ENCODE results near the gene MS4A6A. TPM values are rescaled to one million over a fixed set of nuclear protein-coding genes. Genes with fewer than 3 reads are reported as not detected.
"Not testable (repeated sequence)": the region's sequence is repeated elsewhere in the genome, so short reads cannot be mapped to it uniquely, and the experiment has no call there.

MS4A6A gene
- polyA plus RNA-seq, 3 donors, result 17.0 to 21.0 (median 17.5) TPM

DNA sequence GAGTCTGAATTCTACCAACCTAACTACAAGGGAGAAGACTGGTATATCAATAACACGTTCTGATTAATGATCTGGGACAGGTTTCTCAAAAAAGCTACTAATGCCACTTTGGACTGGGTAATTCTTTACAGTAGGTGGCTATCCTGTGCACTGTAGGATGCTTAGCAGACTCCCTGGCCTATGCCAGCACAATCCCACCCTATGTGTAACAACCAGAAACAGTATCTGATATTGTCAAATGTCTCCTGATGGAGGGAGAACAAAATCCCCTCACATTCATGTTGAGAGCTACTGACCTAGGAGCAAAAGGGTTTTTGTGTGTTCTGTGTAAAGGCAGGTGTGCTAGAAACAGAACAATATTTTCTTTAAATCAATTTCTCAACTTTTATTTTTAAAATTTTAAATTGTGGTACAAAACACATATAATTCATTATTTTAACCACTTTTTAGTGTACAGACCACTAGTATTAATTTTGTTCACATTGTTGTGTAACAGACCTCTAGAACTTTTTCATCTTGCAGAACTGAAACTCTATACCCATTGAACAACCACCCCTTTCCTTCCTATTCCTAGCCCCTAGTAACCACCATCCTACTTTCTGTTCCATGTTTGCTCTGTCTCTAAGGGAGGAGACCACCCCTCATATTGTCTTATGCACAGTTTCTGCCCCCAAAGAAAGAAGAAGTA, 2.1 kb upstream of the MS4A6A start:
- no peak for DNase-seq (ENCODE audit: low read depth in 3 of 3, low spot score in 2 of 3)

DNA sequence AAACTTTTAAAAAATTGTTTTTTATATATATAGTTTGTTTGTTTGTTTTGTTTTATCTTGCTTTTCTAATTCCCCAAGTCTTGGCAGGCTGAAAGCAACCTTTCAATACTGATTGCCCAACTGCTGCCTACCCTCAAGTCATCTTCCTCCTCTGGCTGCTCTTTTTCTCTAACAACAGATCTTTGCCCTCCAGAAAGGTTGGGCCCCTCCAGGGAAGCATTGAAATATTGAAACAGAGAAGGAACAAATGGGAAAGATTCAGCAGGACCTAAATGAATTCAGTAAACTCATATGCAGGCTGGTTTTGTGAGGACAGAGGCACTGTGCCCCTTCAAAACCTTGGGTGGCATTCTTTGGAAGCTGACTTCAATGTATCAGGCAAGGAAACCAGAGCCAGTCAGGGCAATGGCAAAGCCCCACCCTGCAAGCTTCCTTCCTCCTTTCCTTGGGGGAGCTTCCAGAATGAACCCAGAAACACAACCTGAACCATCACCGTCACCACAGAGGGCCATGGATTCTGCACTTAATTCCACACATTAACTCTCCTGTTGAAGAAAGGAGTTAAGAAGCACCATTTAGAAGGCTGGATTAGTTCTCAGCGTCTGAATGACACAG, 815 bp upstream of the MS4A6A start:
- no peak for DNase-seq (ENCODE audit: low read depth in 3 of 3, low spot score in 2 of 3)

DNA sequence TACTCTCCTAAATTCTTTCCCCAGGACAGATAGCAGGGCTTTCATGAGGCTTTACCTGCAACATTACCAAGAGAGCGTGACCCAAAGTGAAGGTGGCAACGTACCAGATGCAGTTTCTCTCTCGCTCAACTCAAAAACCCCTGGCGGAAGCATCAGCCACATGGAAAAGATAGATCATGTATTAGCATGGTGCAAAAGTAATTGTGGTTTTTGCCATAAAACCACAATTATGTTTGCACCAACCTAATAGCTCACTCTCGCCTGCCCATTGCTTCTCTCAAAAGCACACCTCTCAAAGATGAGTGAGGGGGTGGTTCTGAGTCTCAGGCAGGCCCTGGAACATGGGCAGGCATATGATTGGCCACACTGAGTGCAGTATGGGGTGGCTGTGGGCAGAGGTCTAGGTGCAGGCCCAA, 7.0 kb downstream of the MS4A6A start:
- no peak for DNase-seq (ENCODE audit: low read depth in 3 of 3, low spot score in 2 of 3)

DNA sequence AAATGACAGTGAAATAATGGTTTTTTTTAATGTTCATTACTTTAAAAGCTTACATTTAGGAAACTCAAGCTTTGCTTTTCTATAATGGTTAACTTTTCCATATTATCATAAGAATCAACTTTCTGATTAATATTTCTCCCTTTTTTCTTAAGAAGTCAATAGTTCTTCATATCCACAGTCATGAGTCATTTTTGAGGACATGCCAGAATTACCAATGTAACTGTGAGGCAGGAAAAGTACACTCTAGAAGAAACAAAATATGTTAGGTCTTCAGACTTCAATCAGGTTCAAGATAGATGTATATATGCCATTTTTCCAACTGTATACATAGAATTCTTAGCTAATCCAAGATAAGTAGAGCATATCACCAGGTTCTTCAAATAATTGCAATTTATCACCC, 10.9 kb downstream of the MS4A6A start:
- no peak for DNase-seq (ENCODE audit: low read depth in 3 of 3, low spot score in 2 of 3)

DNA sequence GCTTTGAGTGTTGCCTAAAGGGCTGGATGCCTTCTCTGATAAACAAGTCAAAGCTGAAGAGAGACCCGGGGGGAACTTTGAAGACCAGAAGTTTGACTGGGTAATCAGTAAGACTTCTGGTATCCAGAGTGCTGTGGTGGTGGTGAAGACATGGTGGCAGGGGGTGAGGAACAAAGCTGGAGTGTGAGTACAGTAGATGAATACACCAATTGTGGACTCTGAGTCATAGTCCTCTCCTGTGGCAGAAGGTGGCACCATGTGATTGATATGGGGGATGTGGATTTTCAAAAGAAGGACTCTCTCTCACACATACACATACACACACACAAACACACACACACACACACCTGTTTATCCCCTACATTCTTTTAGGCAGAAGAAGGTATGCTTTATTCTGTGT, 12.3 kb downstream of the MS4A6A start:
- no peak for DNase-seq (ENCODE audit: low read depth in 3 of 3, low spot score in 2 of 3)

DNA sequence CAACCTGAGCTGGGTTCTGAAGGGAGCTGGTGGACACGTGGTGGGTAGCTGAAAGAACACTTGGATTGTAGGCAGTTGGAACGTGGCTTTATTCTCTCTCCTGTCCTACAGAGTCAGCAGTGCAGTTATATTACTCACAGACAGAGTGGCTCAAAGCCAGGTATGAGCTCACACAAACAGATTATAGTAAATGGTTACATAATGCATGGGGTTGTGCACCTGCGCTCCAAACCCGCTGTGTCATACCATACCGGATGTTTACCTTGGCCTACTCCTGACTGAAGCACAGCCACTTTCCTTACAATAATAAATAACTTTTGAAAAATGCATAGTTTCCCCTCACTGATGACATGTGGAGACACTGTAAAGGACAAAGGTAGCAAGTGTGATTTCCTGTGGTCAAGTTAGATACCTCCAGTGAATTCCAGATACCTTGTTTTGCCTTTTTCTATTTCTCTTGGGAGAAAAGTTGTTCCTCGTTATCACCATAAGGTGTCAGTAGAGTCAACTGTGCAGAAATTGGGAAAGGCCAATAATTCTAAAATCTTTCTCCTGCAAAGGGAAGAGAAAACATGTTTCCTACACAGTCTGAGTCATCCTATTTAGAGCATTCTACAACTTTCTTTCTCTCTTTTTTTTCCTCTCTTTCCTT, 13.5 kb downstream of the MS4A6A start:
- DNase-seq (ENCODE audit: low read depth in 3 of 3, low spot score in 2 of 3), result no peak

DNA sequence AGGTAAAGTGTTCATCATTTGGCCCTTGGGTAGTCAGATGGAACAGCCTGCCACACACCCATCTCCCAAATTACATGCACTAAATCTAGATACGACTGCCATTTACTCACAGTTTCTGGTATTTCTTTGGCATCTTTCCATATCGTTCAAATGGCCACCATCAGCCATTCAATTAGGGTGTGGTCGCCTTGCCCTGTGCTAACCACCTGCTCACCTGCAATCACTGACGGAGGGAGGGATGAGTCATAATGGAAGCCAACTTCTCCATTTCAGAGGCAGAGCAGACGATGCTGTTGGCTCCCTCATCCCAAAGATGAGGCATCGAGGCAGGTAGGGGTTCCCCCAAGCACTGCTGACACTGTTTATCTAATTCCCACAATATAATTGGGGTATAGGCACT, 14.6 kb downstream of the MS4A6A start:
- DNase-seq (ENCODE audit: low read depth in 3 of 3, low spot score in 2 of 3), result no peak

DNA sequence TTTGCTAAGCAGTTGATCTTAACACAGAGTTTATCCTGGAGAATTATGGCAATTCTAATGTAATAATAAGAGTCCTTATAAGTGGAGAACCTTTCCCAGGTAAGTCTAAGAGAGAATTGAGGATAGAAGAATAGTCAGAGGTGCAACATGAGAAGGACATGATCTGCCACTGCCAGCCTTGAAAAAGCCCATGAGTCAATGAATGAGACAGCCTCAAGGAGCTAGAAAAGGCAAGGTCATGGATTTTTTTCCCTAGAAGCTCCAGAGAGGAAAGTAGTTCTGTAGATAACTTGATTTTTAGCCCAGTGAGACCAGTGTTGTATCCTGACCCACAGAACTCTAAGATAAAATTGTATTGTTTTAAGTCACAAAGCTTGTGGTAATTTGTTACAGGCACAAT, 16.9 kb downstream of the MS4A6A start:
- DNase-seq (ENCODE audit: low read depth in 3 of 3, low spot score in 2 of 3), result no peak

DNA sequence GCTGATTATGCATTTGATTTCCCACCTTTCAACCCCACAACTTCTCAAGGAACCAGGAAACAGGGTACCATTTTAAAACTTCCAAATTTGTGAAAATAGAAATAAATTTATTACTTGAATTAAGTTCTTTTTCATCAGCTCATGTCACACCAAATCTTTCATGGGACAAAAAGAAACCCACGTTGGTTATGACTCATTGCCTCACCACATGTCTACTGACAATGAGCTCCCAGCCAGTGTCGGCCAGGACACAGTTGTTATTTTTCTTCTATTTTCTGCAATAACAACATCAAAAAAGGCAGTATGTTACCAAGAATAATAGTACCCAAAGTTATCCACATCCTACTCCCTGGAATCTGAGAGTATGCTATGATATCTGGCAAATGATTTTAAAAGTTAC, 17.3 kb downstream of the MS4A6A start:
- DNase-seq (ENCODE audit: low read depth in 3 of 3, low spot score in 2 of 3), result no peak

DNA sequence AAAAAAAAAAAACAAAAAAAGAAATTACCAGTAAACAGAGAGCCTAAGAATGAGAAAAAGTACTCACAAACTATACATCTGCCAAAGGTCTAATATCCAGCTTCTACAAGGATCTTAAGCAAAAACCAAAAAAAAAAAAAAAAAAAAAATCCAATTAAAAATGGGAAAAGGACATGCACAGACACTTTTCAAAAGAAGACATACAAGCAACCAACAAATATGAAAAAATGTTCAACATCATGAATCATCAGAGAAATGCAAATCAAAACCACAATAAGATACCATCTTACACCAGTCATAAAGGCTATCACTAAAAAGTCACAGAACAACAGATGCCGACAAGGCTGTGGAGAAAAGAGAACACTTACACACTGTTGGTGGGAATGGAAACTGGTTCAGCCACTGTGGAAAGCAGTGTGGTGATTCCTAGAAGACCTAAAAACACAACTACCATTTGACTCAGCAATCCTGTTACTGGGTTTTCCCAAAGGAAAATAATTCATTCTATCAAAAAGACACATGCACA, 18.3 kb downstream of the MS4A6A start:
- DNase-seq (ENCODE audit: low read depth in 3 of 3, low spot score in 2 of 3), result no peak

DNA sequence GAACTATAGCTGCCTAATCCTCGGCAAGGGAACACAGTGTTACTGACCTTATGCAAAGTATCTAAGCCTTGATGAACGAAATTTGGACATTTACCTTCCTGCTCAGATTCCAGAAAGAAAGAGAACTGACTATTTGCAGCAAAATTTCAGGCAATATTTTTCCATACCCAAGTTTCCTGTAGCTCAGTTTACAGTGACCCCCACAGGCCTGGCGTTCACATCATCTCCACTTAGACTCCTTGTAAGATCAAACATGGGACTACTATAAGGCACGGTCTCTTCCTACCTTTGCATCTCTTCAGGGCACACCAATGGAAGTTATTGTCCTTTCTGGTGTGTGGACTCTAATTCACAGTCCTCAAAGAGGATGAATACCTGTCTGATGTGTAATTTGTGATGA, 21.1 kb downstream of the MS4A6A start:
- no peak for DNase-seq (ENCODE audit: low read depth in 3 of 3, low spot score in 2 of 3)

DNA sequence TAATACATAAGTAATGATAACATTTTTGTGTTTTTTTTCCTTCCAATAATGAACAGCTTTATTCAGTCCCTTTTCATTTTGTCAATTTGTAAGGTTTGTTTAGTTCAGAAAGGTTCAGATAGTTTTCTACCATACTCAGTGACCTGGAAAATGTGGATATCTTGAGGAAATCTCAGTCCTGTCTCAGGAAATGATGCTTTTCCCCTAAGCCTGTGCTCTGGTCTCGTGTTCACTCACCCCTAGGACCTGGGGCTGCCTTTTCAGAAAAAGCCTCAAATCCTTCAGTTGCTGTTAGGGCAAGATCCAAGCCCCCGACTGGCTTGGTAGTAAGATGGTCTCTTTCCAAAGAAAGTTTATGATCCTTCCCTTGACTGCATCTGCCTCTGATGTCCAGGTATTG, 21.8 kb downstream of the MS4A6A start:
- no peak for DNase-seq (ENCODE audit: low read depth in 3 of 3, low spot score in 2 of 3)

DNA sequence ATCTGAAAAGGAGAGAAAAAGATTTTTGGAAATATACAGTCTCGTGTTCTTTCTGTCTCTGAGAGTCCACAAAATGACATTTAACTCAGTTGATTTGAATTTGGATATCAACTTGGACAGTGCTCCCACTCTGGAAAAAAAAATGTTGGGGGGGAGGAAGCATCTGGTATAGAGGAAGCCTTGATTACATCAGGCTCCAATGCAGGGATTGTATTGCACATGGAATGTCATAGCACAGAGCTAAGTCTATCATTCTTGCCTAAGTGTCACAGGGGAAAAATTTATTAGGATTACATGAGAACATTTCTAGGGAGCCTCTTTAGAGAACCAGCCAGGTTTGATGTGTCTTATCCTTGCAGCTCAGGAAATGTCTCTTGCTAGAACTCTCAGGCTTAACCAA, 23.0 kb downstream of the MS4A6A start:
- DNase-seq (ENCODE audit: low read depth in 3 of 3, low spot score in 2 of 3), result no peak

DNA sequence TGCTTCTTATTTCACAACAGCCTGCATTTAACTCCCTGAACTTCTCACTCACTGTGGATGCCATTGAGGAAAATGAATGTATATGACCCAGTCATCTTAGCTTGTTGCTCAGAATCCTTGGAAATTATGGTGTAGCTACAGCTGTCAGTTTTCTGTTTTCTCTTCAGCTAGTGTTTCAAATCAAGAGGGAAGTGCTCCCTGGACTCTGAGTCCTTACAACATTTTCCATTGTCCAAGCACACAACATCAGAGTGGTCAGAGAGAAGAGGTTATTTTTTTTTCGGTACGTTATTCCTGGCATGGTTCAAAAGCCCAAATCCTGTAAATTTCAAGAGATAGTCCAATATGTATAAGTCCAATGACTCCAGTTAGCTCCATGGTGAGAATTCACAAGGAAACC, 23.6 kb downstream of the MS4A6A start:
- DNase-seq (ENCODE audit: low read depth in 3 of 3, low spot score in 2 of 3), result no peak

DNA sequence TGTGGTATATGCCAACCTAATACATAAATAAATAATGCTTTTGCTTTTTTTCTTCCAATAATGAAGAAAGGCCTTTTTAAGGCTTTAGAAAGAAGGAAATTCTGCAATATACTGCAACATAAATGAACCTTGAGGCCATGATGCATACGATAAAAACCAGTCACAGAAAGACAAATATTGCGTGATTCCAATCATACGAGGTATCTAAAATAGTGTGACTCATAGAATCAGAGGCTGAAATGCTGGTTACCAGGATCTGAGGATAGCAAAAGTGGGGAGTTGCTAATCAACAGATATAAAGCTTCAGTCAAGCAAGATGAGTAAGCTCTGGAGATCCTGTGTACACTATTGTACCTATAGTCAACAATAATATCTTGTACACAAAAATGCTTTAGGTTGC, 24.2 kb downstream of the MS4A6A start:
- no peak for DNase-seq (ENCODE audit: low read depth in 3 of 3, low spot score in 2 of 3)

DNA sequence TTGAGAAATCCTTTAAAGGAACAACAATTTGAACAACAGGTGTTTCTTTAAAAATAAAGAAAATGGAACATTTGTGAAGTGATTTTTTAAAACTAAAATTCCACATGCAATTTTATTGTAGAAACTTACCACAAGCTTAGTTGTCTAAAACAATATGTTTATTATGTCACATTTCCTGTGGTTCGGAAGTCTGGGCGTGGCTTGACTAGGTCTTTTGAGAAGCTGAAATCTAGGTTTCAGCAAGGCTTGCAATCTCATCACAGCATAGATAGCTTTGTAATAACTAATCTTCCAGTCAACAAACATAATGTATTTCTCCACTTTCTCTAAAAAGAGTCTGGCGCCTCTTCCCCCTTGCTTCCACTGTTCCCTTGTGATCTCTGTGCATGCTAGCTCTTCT, 27.0 kb downstream of the MS4A6A start:
- DNase-seq (ENCODE audit: low read depth in 3 of 3, low spot score in 2 of 3), result no peak

DNA sequence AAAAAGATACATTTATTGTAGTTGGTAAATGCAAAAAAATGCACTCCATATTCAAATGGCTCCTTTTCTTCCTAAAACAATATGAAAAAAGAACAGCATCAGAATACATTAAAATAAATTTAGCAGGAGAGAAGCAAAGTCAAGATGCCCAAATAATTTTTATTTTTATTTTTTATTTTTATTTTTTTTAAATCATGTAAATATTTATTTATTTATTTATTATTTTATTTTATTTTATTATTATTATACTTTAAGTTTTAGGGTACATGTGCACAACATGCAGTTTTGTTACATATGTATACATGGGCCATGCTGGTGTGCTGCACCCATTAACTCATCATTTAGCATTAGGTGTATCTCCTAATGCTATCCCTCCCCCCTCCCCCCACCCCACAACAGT, 30.2 kb downstream of the MS4A6A start:
- DNase-seq (ENCODE audit: low read depth in 3 of 3, low spot score in 2 of 3), result not testable (repeated sequence)

DNA sequence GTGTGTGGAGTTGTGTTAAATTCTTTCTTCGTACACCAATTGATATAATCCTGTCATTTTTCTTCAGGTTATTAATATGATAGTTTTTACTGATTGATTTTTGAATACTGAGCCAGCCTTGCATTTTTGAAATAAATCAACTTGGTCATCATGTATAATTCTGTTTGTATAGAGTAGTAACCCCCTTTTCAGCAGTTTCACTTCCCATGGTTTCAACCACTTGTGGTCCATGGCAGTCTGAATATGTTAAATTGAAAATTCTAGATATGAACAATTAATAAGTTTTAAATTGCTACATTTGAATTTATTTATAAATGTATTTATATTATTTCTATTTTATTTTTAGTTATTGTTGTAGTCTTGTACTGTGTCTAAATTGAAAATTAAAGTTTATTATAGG, 32.6 kb downstream of the MS4A6A start:
- no peak for DNase-seq (ENCODE audit: low read depth in 3 of 3, low spot score in 2 of 3)

DNA sequence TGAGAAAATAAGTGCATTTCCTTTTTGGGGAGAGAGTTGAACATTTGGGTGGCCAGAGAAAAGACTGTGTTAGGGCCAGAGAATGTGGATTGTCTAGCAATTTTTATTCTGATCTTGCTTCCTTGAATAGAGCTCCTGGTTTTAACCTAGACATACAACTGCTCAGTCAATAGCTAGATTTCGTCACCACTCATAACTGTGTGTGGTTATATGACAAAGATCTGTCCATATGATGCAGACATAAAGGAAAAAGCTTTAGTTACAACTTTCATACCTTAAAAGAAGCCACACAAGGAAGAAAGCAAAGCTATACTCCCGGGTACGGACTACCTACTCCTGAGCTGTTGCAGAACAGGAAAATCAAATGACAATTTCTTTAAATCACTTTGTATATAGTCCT, 37.2 kb downstream of the MS4A6A start:
- no peak for DNase-seq (ENCODE audit: low read depth in 3 of 3, low spot score in 2 of 3)

DNA sequence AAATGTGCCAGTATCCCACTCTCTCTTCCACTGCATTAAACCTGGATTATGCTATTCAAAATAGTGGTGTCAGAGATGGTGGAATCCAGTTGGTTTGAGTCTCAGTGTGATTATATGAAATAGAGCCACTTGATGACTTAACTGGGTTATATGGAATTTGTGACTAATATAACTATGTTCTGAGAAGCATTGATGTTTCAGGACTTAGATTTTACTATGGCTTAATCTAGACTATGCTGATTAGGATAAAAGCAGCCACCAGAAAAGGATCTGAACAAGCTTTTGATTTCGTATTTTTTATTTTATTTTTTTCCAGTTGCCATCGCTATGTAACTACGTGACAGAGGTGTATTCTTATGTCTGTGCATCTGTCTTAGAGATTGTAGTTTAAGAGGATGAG, 39.1 kb downstream of the MS4A6A start:
- DNase-seq (ENCODE audit: low read depth in 3 of 3, low spot score in 2 of 3), result no peak

DNA sequence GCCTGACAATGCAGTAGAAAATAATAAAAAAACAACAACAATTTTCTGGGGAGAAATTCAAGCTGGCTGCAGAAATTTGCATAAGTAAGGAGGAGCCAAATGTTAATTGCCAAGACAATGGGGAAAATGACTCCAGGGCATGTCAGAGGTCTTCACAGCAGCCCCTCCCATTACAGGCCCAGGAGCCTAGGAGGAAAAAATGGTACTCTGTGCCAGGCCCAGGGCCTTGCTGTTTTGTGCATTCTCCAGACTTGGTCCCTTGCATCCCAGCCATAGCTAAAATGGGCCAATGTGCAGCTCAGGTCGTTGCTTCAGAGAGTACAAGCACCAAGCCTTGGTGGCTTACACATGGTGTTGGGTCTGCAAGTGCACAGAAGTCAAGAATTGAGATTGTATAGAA, 49.0 kb downstream of the MS4A6A start:
- DNase-seq (ENCODE audit: low read depth in 3 of 3, low spot score in 2 of 3), result no peak

DNA sequence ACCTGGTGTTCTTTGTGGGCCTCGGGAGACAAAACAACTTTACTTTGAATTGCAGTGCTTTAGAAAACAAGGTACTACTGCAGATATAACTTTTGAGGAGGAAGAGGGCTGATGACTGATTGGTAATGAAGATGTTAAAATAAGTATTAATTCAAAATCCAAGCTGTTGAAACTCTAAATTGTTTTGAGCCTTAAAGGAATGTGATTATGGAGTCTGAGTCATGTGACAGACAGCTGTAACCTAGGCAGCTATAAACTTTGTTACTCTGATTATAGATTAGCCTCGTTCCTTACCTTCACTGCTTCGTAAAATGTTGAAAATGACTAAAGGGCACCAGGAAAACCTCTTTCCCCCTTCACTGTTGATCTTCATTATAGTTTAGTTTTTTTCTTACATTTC, 51.0 kb downstream of the MS4A6A start:
- no peak for DNase-seq (ENCODE audit: low read depth in 3 of 3, low spot score in 2 of 3)

Data from right renal cortex interstitium (tissue), 3 donors.